ENCODE results near the gene PRRG2. TPM values are rescaled to one million over a fixed set of nuclear protein-coding genes. Genes with fewer than 3 reads are reported as not detected.

PRRG2 gene
- total RNA-seq, 1 experiment from 2014 or later, result 1.5 TPM

DNA sequence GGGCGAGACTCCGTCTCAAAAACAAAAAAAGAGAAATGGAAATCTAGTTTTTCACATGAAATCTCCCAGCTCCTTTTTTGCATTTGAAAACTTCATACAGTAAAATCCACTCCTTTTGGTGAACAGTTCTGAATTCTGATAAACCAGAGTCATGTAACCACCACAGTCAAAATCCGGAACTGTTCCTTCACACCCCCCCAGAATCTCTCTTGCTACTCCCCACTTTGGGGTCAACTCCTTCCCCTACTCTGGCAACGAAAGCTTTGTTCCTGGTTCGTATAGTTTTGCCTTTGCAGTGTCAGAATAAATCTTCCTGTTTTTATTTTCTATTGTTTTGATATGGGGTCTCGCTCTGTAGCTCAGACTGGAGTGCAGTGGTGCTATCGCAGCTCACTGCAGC lies 29.6 kb upstream of the PRRG2 start:
- Histone ChIP-seq H3K27me3 (replicated peaks; ENCODE audit: insufficient read depth, low read depth, low read length, poor library complexity) (no peaks in the 10 kb centered on the region), H3K36me3 (ENCODE audit: insufficient read depth, low read length, poor library complexity, severe bottlenecking) (peaks cover 26% of the 10 kb centered on the region), H3K4me3 (ENCODE audit: low read depth, low read length, poor library complexity, severe bottlenecking) (no peak overlapping the region), H3K4me1 (ENCODE audit: insufficient read depth, low read length, poor library complexity, severe bottlenecking) (peaks cover 14% of the 10 kb centered on the region), H3K9me3 (ENCODE audit: low read depth, low read length, poor library complexity, severe bottlenecking) (no peaks in the 10 kb centered on the region), H3K27ac (ENCODE audit: low read depth, low read length, poor library complexity, severe bottlenecking) (no peak overlapping the region)
- TF ChIP-seq, protein P1, sequence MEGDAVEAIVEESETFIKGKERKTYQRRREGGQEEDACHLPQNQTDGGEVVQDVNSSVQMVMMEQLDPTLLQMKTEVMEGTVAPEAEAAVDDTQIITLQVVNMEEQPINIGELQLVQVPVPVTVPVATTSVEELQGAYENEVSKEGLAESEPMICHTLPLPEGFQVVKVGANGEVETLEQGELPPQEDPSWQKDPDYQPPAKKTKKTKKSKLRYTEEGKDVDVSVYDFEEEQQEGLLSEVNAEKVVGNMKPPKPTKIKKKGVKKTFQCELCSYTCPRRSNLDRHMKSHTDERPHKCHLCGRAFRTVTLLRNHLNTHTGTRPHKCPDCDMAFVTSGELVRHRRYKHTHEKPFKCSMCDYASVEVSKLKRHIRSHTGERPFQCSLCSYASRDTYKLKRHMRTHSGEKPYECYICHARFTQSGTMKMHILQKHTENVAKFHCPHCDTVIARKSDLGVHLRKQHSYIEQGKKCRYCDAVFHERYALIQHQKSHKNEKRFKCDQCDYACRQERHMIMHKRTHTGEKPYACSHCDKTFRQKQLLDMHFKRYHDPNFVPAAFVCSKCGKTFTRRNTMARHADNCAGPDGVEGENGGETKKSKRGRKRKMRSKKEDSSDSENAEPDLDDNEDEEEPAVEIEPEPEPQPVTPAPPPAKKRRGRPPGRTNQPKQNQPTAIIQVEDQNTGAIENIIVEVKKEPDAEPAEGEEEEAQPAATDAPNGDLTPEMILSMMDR (conservative IDR thresholded peaks at IDR 0.05; ENCODE audit: low read depth, low read length), result no peak
- DNase-seq (ENCODE audit: low spot score), result no peak
- ChIA-PET CTCF (no interaction called here), POLR2A (ENCODE audit: low non-redundant PET) (no interaction called here)
- BruUV-seq (replicated peaks), result no TSS peak
- intact Hi-C loops (cut with micrococcal nuclease; ENCODE audit: unreplicated experiment), result no loop called here

DNA sequence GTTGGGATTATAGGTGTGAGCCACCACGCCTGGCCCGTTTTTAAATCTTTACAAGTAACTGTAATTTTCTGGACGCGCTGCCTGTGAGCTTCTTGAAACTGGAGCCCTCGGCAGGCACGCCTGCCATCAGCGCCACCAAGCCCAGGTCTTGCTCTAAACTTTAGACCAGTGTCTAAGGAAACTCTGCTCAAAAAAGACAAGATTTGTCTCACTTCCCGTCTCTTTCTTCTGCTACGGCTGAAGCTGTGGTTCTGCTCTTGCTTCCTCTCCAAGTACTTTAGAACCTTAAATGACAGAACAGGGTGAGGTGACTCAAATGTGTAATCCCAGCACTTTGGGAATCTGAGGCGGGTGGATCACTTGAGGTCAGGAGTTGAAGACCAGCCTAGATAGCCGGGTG lies 28.4 kb upstream of the PRRG2 start:
- no TSS peak for BruUV-seq (replicated peaks)
- no peak overlapping the region for H3K4me3 ChIP-seq (ENCODE audit: low read depth, low read length, poor library complexity, severe bottlenecking)
- CTCF ChIA-PET, result interaction anchor here (0.6 kb wide), 1 partner anchor 25 kb away, joined by 4 read pairs; the partner anchor contains the start of gene RCN3
- no peaks in the 10 kb centered on the region for H3K9me3 ChIP-seq (ENCODE audit: low read depth, low read length, poor library complexity, severe bottlenecking)
- no peaks in the 10 kb centered on the region for H3K27me3 ChIP-seq (replicated peaks; ENCODE audit: insufficient read depth, low read depth, low read length, poor library complexity)
- TF ChIP-seq, protein P1 (conservative IDR thresholded peaks at IDR 0.05; ENCODE audit: low read depth, low read length), result no peak
- no peak for TF ChIP-seq EZH2 (IDR thresholded peaks at IDR 0.05; ENCODE audit: borderline replicate concordance, low read depth, low read length, poor library complexity, severe bottlenecking)
- no peak for DNase-seq (ENCODE audit: low spot score)
- peaks cover 38% of the 10 kb centered on the region for H3K36me3 ChIP-seq (ENCODE audit: insufficient read depth, low read length, poor library complexity, severe bottlenecking)
- intact Hi-C loops (cut with micrococcal nuclease; ENCODE audit: unreplicated experiment), result no loop called here
- H3K27ac ChIP-seq (ENCODE audit: low read depth, low read length, poor library complexity, severe bottlenecking), result peak overlapping the region; percentile 33
- POLR2A ChIA-PET (ENCODE audit: low non-redundant PET), result no interaction called here
- H3K4me1 ChIP-seq (ENCODE audit: insufficient read depth, low read length, poor library complexity, severe bottlenecking), result peaks cover 15% of the 10 kb centered on the region

DNA sequence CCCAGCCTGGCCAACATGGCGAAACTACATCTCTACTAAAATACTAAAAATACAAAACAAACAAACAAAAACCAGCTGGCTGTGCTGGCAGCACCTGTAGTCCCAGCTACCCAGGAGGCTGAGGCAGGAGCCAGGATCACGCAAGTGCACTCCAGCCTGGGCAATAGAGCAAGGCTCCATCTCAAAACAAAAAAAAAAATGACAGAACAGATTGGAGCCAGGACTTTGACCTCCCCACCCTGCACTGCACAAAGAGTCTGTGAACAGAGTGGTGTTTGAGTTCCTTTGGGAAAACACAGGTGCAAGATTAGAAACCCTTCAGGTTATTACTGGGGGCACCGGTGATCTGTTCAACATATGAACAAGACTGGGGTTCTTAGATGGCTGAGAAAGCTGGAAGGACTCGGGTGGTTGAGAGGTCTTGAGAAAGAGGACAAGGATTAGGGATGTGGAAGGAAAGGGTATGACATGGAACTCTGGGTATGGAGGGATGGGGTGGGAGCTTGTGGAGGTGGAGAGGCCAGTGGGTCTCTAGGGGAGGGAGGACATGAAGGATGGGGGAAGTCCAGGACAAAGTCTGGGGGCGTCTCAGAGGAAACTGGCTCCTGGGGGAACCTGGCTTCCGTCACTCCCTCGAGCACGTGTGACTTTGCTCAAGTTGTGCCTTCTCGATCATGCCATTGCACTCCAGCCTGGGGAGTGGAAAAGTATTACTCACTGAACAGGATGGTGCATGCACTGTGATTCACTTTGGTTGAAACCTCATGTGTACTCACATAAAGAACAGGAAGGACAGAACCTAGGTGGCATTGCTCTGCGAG lies 27.5 kb upstream of the PRRG2 start:
- Histone ChIP-seq H3K36me3 (ENCODE audit: insufficient read depth, low read length, poor library complexity, severe bottlenecking) (peaks cover 47% of the 10 kb centered on the region), H3K27me3 (replicated peaks; ENCODE audit: insufficient read depth, low read depth, low read length, poor library complexity) (no peaks in the 10 kb centered on the region), H3K4me3 (ENCODE audit: low read depth, low read length, poor library complexity, severe bottlenecking) (no peak overlapping the region), H3K4me1 (ENCODE audit: insufficient read depth, low read length, poor library complexity, severe bottlenecking) (peaks cover 15% of the 10 kb centered on the region), H3K9me3 (ENCODE audit: low read depth, low read length, poor library complexity, severe bottlenecking) (no peaks in the 10 kb centered on the region), H3K27ac (ENCODE audit: low read depth, low read length, poor library complexity, severe bottlenecking) (peak overlapping the region; percentile 43)
- intact Hi-C loops (cut with micrococcal nuclease; ENCODE audit: unreplicated experiment), result no loop called here
- TF ChIP-seq, protein P1 (conservative IDR thresholded peaks at IDR 0.05; ENCODE audit: low read depth, low read length), result no peak
- TF ChIP-seq EZH2 (IDR thresholded peaks at IDR 0.05; ENCODE audit: borderline replicate concordance, low read depth, low read length, poor library complexity, severe bottlenecking), result no peak
- CTCF ChIA-PET, result no interaction called here
- POLR2A ChIA-PET (ENCODE audit: low non-redundant PET), result no interaction called here
- no TSS peak for BruUV-seq (replicated peaks)
- no peak for DNase-seq (ENCODE audit: low spot score)
